HG03442 (cell line): ENCODE measurements around the gene ITGAD.

Source experiments
- ATAC-seq: cut with Tn5 transposase; IDR thresholded peaks from one replicate; pipeline ENCODE4 v1.9.1; 2021; ENCODE audit warnings: mild to moderate bottlenecking, moderate library complexity; ENCODE audit not compliant: unreplicated experiment

Gene ITGAD

GRCh38 chr16:31458073-31458843, 65.1 kb downstream of the ITGAD start:
- ATAC-seq = peak; percentile 6

DNA sequence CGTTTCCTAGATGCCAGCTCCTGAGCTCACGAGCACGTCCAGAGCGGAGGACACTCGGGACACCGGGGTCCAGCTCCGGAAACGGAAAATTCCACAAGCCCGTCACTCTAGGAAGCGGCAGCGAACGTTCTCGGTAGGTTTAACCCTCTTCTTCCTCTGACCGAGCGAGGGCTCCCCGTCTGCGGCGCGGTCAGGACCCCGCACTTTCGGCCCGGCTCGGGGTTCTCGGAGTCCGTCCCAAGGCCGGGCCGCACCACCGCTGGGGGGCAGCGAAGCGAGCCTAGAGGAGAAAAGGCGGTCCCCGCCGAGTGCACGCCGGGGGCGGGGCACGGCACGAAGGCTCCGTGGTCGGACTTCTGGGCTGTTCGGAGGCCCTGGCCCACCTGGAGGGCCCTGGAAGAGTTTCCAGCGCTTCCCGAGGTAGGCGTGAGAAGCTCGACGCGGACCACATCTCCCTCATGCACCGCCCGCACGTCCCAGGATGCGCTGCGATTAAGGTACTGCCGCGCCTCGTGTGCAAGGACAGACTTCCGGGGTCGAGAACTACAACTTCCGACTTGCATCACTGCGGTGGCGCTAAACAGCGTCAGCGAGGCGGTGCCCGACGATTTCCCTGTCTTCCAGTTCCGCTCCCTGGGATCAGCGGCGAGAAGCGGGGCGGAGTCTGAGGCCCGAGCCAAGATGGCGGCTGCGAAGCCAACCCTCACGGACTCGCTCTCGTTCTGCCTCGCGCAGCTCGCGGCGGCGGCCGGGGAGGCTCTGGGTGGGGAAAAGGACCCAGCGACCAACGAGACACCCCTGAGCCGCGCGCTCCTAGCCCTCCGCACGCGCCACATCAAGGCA, 65.9 kb downstream of the ITGAD start, which contains the start of gene ARMC5:
Gene ARMC5, plus strand, starts transcription at position 658 of the 843 bp plus-strand sequence. Its CDS starts 24 bp downstream, at position 682.
- peak; percentile 67 for ATAC-seq

DNA sequence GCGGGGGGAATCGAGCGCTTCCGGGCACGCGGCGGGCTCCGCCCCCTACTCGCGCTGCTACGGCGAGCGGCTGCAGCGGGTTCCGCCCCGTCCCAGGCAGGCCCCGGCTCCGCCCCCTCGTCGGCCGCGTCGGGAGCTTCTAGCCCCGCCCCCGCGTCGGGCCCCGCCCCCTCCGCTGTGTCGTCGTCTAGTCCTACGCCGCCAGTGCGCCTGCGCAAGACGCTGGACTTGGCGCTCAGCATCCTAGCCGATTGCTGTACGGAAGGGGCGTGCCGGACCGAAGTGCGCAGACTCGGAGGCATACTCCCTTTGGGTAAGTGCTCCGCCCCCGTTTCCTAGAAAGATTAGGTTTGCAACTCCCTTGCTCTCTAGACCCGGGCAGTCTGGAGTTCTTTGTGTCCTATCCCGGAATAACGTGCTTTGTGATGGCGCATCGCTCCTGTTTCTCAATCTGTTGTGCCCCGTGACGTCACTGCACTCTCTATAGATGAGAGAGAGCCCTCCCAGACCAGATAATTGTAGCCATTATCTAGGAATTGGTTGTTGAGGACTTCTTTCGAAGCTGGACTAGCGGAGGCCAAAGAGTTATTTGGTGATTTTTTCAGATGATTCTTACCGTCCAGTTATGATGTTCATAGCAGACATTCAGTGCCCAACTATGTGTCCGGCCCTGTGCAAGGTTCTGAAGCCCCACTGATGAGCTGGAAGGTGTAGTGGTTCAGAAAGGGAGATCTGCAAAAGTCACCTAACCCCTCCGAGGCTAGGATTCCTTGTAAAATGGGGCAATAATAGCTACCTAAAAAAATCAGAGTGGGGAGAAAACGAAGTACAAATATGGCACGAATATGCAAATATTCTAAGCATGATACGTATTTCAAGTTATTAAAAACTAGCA, 66.8 kb downstream of the ITGAD start:
- ATAC-seq = peak; percentile 65

GRCh38 chr16:31460582-31461002, 67.5 kb downstream of the ITGAD start:
- ATAC-seq = no peak

- no peak for ATAC-seq
Measured at GRCh38 chr16:31461201-31461920, 68.2 kb downstream of the ITGAD start.

DNA sequence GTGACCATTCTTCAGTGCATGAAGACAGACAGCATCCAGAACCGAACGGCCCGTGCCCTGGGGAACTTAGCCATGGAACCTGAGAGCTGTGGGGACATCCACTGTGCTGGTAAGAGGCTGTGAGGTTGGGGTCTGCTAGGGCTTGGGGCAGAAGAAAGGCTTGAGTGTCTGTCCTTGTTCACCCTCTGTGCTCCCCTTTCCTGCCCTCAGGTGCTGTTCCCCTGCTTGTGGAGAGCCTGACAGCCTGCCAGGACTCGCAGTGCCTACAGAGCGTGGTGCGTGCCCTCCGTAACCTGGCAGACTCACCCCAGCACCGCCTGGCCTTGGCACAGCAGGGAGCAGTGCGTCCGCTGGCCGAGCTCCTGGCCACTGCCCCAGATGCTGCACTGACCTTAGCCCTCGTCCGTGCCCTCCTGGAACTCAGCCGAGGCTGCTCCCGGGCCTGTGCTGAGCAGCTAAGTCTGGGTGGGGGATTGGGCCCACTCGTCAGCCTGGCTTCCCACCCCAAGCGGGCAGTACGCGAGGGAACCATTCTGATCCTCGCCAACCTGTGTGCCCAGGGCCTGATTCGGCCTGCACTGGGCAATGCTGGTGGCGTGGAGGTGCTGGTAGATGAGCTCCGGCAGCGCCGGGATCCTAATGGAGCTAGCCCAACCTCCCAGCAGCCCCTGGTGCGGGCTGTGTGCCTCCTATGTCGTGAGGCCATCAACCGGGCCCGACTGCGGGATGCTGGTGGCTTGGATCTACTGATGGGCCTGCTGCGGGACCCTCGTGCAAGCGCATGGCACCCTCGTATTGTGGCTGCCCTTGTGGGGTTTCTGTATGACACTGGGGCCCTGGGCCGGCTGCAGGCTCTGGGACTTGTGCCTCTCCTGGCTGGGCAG, 69.0 kb downstream of the ITGAD start:
- ATAC-seq = no peak

- ATAC-seq = no peak
Measured at GRCh38 chr16:31464348-31464769, 71.2 kb downstream of the ITGAD start.

DNA sequence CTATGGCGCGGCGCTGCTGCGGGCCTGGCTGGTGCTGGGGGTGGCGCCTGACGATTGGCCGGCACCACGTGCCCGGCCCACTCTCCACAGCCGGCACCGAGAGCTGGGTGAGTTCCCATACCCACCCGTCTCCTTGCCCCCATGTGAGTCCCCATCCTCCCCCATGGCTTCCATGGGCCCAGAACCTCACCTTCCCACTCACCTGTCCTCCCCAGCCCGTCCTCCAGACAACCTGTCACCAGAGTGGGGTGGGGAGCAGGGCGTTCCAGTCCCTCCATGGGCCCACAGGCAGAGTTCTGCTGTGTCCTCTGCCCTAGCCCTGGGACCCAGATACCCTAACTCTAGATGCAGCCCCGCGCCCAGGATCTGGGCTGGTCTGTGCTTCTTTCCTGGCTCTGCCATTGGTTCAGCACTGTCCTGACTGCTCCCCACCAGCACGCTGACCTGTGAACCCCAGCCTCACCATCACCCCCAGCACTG, 71.7 kb downstream of the ITGAD start:
- no peak for ATAC-seq

GRCh38 chr16:31465788-31466370, 72.7 kb downstream of the ITGAD start:
- no peak for ATAC-seq

GRCh38 chr16:31466381-31466841, 73.3 kb downstream of the ITGAD start:
- ATAC-seq = no peak

GRCh38 chr16:31467151-31467773, 74.1 kb downstream of the ITGAD start:
- no peak for ATAC-seq

DNA sequence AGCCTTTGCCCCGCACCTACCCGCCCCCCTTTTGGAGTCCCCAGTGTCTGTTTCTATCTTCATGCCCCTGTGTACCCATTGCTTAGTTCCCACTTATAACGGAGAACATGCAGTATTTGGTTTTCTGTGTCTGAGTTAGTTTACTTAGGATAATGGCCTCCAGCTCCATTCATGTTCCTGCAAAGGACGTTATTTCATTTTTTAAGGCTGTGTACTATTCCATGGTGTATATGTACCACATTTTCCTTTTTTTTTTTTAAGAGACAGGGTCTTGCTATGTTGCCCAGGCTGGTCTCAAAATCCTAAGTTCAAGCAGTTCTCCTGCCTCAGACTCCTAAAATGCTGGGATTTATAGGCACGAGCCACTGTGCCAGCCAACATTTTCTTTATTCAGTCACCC, 74.7 kb downstream of the ITGAD start:
- no peak for ATAC-seq

DNA sequence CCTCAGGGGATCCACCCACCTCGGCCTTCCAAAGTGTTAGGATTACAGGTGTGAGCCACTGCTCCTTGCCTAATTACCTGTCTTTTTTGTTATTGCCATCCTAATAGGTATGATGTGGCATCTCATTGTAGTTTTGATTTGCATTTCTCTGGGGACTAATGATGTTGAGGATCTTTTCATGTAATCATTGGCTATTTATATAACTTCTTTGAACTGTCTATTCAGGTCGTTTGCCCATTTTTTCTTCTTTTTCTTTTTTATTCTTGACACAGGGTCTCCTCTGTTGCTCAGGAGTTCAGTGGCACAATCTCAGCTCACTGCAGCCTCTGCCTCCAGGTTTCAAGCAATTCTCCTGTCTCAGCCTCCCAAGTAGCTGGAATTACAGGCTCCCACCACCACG, 77.5 kb downstream of the ITGAD start:
- no peak for ATAC-seq

- ATAC-seq = no peak
Measured at GRCh38 chr16:31471241-31471874, 78.2 kb downstream of the ITGAD start.

DNA sequence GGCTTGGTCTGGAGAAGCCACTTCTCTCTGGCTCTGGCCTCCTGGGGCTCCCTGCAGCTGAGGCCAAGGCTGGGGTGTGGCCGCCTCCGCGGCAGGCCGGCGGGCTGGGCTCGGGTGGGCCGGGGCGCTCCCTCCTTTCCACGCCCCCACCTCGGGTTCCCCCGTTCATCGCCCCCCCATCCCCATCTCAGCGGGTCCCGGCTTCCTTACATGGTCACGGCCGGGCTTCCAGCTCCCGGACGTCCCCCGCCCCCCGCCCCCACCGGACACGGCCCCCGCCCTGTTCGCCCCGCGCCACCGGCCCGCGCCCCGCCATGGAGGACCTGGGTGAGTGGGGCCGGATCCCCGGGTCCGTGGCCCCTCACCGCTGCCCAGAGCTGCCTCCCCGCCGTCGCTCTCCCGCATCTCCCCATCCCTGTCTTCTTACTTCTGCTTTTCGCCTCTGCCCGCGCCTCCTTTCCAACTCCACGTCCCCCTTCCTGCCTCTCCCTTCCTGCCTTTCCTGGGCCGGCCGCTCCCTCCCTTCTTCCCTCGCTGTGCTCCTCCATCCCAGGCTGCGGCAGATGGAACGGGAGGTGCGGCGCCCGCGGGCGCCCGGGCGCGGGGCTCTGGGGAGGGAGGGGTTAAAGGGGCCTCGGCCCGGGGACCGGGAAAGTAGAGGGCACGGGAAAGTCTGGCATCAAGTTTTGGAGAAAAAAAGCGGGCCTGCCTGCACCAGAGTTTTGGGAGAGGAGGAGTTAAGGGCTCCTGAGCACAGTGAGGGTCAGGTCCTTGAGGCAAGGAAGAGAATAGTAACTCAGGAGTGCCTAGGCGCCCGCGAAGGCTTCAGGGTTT, 79.0 kb downstream of the ITGAD start, which contains the start of gene TGFB1I1:
Gene TGFB1I1, plus strand, starts transcription at position 278 of the 834 bp plus-strand sequence. Its CDS starts 37 bp downstream, at position 315.
- no peak for ATAC-seq

DNA sequence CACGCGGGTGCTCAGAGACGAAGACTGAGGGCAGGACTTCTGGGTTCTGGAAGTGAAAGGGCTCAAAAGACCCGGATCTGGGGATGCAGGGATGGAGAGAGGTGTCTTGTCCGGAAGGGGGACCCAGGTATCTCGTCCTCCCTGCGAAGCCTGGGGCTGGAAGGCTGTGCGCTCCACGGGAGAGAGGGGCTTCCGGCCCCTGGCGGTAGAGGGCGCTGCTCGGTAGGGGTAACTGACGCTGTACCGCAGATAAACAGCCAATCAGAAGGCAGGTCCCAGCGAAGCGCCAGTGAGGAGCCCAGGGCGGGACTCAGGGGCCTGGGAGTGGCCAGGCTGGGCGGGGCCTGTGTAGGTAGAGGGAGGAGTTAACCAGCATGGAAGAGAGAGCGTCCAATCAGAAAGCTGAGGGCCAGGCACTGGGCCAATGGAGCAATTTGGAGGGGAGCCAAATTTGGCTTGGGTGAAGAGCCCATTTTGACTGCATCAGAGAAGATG, 79.6 kb downstream of the ITGAD start:
- no peak for ATAC-seq
